Neuronal stem cell (in vitro differentiated cells): ENCODE results near the gene LINC01488.
A peak's percentile ranks its signal among the peaks of the same experiment; 100 is the strongest.

ENCODE experiments used
- DNase-seq: peaks from one replicate; pipeline ENCODE4 v3.0.0-alpha.2; 2013; ENCODE audit warnings: low spot score
- H2AFZ ChIP-seq: one replicate; pipeline ENCODE4 v1.6.1; 2013; ENCODE audit warnings: mild to moderate bottlenecking, low read length, inconsistent platforms
- H2AK5ac ChIP-seq: 2 replicates; pipeline ENCODE4 v1.6.1; 2013; ENCODE audit warnings: low read depth, mild to moderate bottlenecking, inconsistent platforms, low read length, moderate library complexity, mixed read lengths
- H2BK120ac ChIP-seq: 2 replicates; pipeline ENCODE4 v1.6.1; 2013; ENCODE audit warnings: low read depth, mild to moderate bottlenecking, inconsistent platforms, low read length, moderate library complexity, mixed read lengths
- H2BK12ac ChIP-seq: one replicate; pipeline ENCODE4 v1.6.1; 2013; ENCODE audit warnings: low read length, inconsistent platforms
- H2BK15ac ChIP-seq: 2 replicates; pipeline ENCODE4 v1.6.1; 2013; ENCODE audit warnings: mild to moderate bottlenecking, low read length, inconsistent platforms, mixed read lengths
- H2BK5ac ChIP-seq: one replicate; pipeline ENCODE4 v1.6.1; 2013; ENCODE audit warnings: inconsistent platforms, mild to moderate bottlenecking, low read length, moderate library complexity
- H3K14ac ChIP-seq: one replicate; pipeline ENCODE4 v1.6.1; 2013; ENCODE audit warnings: low read length, inconsistent platforms
- H3K18ac ChIP-seq: 2 replicates; pipeline ENCODE4 v1.6.1; 2013; ENCODE audit warnings: low read length, inconsistent platforms
- H3K23ac ChIP-seq: 2 replicates; pipeline ENCODE4 v1.6.1; 2013; ENCODE audit warnings: low read depth, mild to moderate bottlenecking, mixed read lengths, low read length, inconsistent platforms; ENCODE audit not compliant: poor library complexity
- H3K27ac ChIP-seq: replicated peaks from 3 replicates; pipeline ENCODE4 v1.5.1; 2013; ENCODE audit warnings: low read length, inconsistent platforms
- H3K27me3 ChIP-seq, 3 experiments: 2 replicates each; pipeline ENCODE4 v1.6.1; 2013; ENCODE audit warnings: low read length in 3 of 3, mild to moderate bottlenecking in 2 of 3, inconsistent platforms in 1 of 3, low read depth in 1 of 3, mixed read lengths in 1 of 3, moderate library complexity in 1 of 3; ENCODE audit not compliant: control insufficient read depth in 3 of 3, insufficient read depth in 3 of 3
- H3K36me3 ChIP-seq, 2 donors: replicated peaks in 1 of 2; 2 replicates each; pipeline ENCODE4 v1.6.1; 2013; ENCODE audit warnings: low read length in 2 of 2; ENCODE audit not compliant: control insufficient read depth in 2 of 2, insufficient read depth in 2 of 2
- H3K4ac ChIP-seq: 2 replicates; pipeline ENCODE4 v1.6.1; 2013; ENCODE audit warnings: inconsistent platforms, mild to moderate bottlenecking, low read length, moderate library complexity
- H3K4me1 ChIP-seq, 2 donors: 1 replicate in 1 of 2; 2 replicates in 1 of 2; pipeline ENCODE4 v1.6.1; 2013; ENCODE audit warnings: low read length in 2 of 2, low read depth in 1 of 2; ENCODE audit not compliant: control insufficient read depth in 2 of 2, insufficient read depth in 1 of 2
- H3K4me2 ChIP-seq: one replicate; pipeline ENCODE4 v1.6.1; 2013; ENCODE audit warnings: mild to moderate bottlenecking, low read length, inconsistent platforms; ENCODE audit not compliant: insufficient read depth, poor library complexity, severe bottlenecking
- H3K4me3 ChIP-seq, 2 donors: 2 replicates each; pipeline ENCODE4 v1.5.1; 2013; ENCODE audit warnings: low read length in 2 of 2, mild to moderate bottlenecking in 2 of 2, inconsistent platforms in 1 of 2, moderate library complexity in 1 of 2
- H3K79me1 ChIP-seq: one replicate; pipeline ENCODE4 v1.6.1; 2013; ENCODE audit warnings: low read depth, mild to moderate bottlenecking, inconsistent platforms, low read length, moderate library complexity
- H3K9ac ChIP-seq: one replicate; pipeline ENCODE4 v1.6.1; 2013; ENCODE audit warnings: mild to moderate bottlenecking, low read depth, low read length, inconsistent platforms; ENCODE audit not compliant: poor library complexity
- H3K9me3 ChIP-seq, 2 donors: replicated peaks in 1 of 2; 2 replicates each; pipeline versions ENCODE3 to v1.6.1; 2013; ENCODE audit warnings: low read length in 2 of 2, mild to moderate bottlenecking in 2 of 2, inconsistent platforms in 1 of 2, low read depth in 1 of 2, mixed read lengths in 1 of 2, moderate library complexity in 1 of 2; ENCODE audit not compliant: control insufficient read depth in 2 of 2, insufficient read depth in 1 of 2
- H4K8ac ChIP-seq: one replicate; pipeline ENCODE4 v1.6.1; 2013; ENCODE audit warnings: low read depth, mild to moderate bottlenecking, inconsistent platforms, low read length, moderate library complexity
- H4K91ac ChIP-seq: one replicate; pipeline ENCODE4 v1.6.1; 2013; ENCODE audit warnings: low read length, low read depth, mild to moderate bottlenecking, inconsistent platforms; ENCODE audit not compliant: poor library complexity
- WGBS, 2 donors: extraction: QIAGEN DNeasy Blood & Tissue Kit; methylation state at CpG; one replicate each; pipeline ENCODE4 v1.1.7; 2013; ENCODE audit warnings: missing lambda C conversion rate in 2 of 2, mixed read lengths in 1 of 2; ENCODE audit not compliant: insufficient read length in 2 of 2, insufficient replicate concordance in 1 of 2; ENCODE audit errors: extremely low coverage in 2 of 2; 5-methylcytosine and 5-hydroxymethylcytosine counted together

LINC01488 gene

DNA sequence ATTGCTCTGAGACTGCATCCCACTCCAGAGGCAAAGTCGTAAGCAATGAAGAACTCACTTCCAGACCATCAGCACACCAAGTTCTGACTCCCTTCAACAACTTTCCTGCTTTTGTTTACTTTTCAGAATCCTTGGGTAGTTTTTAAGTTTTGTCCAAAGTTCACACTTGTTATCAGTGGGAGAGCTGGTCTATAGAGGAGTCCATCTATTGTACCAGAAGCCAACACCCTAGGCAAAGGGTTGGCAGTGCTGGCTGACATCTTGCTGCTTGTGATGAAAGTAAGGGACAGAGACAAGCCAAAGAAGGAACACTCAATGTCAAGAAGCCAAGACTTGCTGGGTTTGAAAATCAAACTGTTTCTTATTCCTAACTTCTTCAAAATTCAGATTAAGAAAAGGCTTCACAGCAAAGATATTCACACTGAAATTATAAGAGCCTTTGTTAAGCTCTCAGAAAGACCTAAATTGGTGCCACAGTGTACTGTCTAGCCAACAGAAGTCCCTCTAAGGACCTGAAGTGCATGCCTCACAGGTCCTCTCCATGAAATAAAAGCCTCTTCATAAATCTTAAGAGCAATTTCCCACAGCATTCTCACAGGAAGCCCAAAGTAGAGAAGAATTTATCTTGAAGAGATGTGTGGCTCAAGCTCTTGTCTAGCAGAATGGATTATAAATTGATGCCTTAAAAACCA lies 21.5 kb upstream of the LINC01488 start:
- no peak overlapping the region for H4K8ac ChIP-seq
- no peak overlapping the region for H3K4me2 ChIP-seq
- H3K36me3 ChIP-seq, result no peaks in the 10 kb centered on the region
- H3K27me3 ChIP-seq, result peaks cover 0 to 5% (median 0%) of the 10 kb centered on the region in 3 experiments
- DNase-seq, result no peak
- no peak overlapping the region for H3K9ac ChIP-seq
- no peaks in the 10 kb centered on the region for H3K9me3 ChIP-seq
- H3K18ac ChIP-seq, result no peak overlapping the region
- no peak overlapping the region for H2BK15ac ChIP-seq
- no peak overlapping the region for H2BK5ac ChIP-seq
- no peak overlapping the region for H3K4ac ChIP-seq
- peaks cover 6 to 9% of the 10 kb centered on the region in 2 donors for H3K4me1 ChIP-seq
- no peak overlapping the region for H2AFZ ChIP-seq
- H3K23ac ChIP-seq, result no peak overlapping the region
- no CpG with 5 or more reads among the region's 1 CpG for WGBS, 2 donors
- H3K14ac ChIP-seq, result no peak overlapping the region
- no peak overlapping the region for H2BK12ac ChIP-seq
- no peak overlapping the region for H3K4me3 ChIP-seq
- H2AK5ac ChIP-seq, result no peak overlapping the region
- H2BK120ac ChIP-seq, result no peak overlapping the region
- no peak overlapping the region for H4K91ac ChIP-seq
- H3K27ac ChIP-seq, result no peak overlapping the region
- no peaks in the 10 kb centered on the region for H3K79me1 ChIP-seq

GRCh38 chr11:69460540-69461257 lies 20.8 kb upstream of the LINC01488 start:
- no peak overlapping the region for H3K27ac ChIP-seq
- H2BK5ac ChIP-seq, result no peak overlapping the region
- H3K9me3 ChIP-seq, result no peaks in the 10 kb centered on the region
- no peak overlapping the region for H3K23ac ChIP-seq
- no peaks in the 10 kb centered on the region for H3K36me3 ChIP-seq
- no CpG with 5 or more reads among the region's 1 CpG for WGBS, 2 donors
- H3K79me1 ChIP-seq, result no peaks in the 10 kb centered on the region
- peaks cover 0 to 5% (median 0%) of the 10 kb centered on the region in 3 experiments for H3K27me3 ChIP-seq
- no peak overlapping the region for H4K91ac ChIP-seq
- no peak overlapping the region for H3K4me2 ChIP-seq
- no peak overlapping the region for H3K18ac ChIP-seq
- H3K4me1 ChIP-seq, result peaks cover 6 to 9% of the 10 kb centered on the region in 2 donors
- no peak overlapping the region for H3K9ac ChIP-seq
- no peak overlapping the region for H3K4ac ChIP-seq
- H2AFZ ChIP-seq, result no peak overlapping the region
- no peak overlapping the region for H3K4me3 ChIP-seq
- H2BK120ac ChIP-seq, result no peak overlapping the region
- no peak overlapping the region for H3K14ac ChIP-seq
- no peak overlapping the region for H2BK12ac ChIP-seq
- H2BK15ac ChIP-seq, result no peak overlapping the region
- no peak overlapping the region for H2AK5ac ChIP-seq
- no peak for DNase-seq
- no peak overlapping the region for H4K8ac ChIP-seq

GRCh38 chr11:69461272-69461962 lies 20.0 kb upstream of the LINC01488 start:
- peak overlapping the region; percentile 30 for H2AK5ac ChIP-seq
- no peak overlapping the region for H2BK5ac ChIP-seq
- no peak overlapping the region for H4K8ac ChIP-seq
- no peak overlapping the region for H3K27ac ChIP-seq
- WGBS, 2 donors, result no CpG with 5 or more reads among the region's 7 CpGs
- DNase-seq, result no peak
- H3K4me3 ChIP-seq, result no peak overlapping the region
- no peak overlapping the region for H2BK120ac ChIP-seq
- no peak overlapping the region for H3K18ac ChIP-seq
- H3K27me3 ChIP-seq, result peaks cover 0 to 5% (median 0%) of the 10 kb centered on the region in 3 experiments
- H3K4ac ChIP-seq, result no peak overlapping the region
- H2BK15ac ChIP-seq, result no peak overlapping the region
- no peak overlapping the region for H2BK12ac ChIP-seq
- H3K9me3 ChIP-seq, result no peaks in the 10 kb centered on the region
- H3K79me1 ChIP-seq, result no peaks in the 10 kb centered on the region
- no peak overlapping the region for H2AFZ ChIP-seq
- peaks cover 6 to 9% of the 10 kb centered on the region in 2 donors for H3K4me1 ChIP-seq
- no peaks in the 10 kb centered on the region for H3K36me3 ChIP-seq
- no peak overlapping the region for H3K4me2 ChIP-seq
- no peak overlapping the region for H4K91ac ChIP-seq
- no peak overlapping the region for H3K9ac ChIP-seq
- no peak overlapping the region for H3K14ac ChIP-seq
- H3K23ac ChIP-seq, result no peak overlapping the region
